ENCODE results near the gene ATP5F1E.

The ATP5F1E gene

GRCh38 chr20:59005523-59006166, 26.5 kb downstream of the ATP5F1E start:
- DNase-seq (ENCODE audit: low read depth): no peak

GRCh38 chr20:59004763-59005522, 27.2 kb downstream of the ATP5F1E start:
- DNase-seq (ENCODE audit: low read depth): no peak

GRCh38 chr20:59004493-59004762, 27.7 kb downstream of the ATP5F1E start:
- no peak for DNase-seq (ENCODE audit: low read depth)

GRCh38 chr20:59003836-59004492, 28.2 kb downstream of the ATP5F1E start:
- DNase-seq (ENCODE audit: low read depth): no peak

GRCh38 chr20:59002874-59003399, 29.2 kb downstream of the ATP5F1E start:
- DNase-seq (ENCODE audit: low read depth): no peak

GRCh38 chr20:59002388-59002787, 29.7 kb downstream of the ATP5F1E start:
- DNase-seq (ENCODE audit: low read depth): no peak

- no peak for DNase-seq (ENCODE audit: low read depth)
These were observed 30.5 kb downstream of the ATP5F1E start for GRCh38 chr20:59001449-59002171.

GRCh38 chr20:59001068-59001448, 31.1 kb downstream of the ATP5F1E start:
- no peak for DNase-seq (ENCODE audit: low read depth)

- DNase-seq (ENCODE audit: low read depth): no peak
These were observed 31.8 kb downstream of the ATP5F1E start for GRCh38 chr20:59000326-59000725.

- no peak for DNase-seq (ENCODE audit: low read depth)
These were observed 33.5 kb downstream of the ATP5F1E start for GRCh38 chr20:58998656-58999055.

GRCh38 chr20:58997141-58997770, 34.9 kb downstream of the ATP5F1E start:
- DNase-seq (ENCODE audit: low read depth): no peak

GRCh38 chr20:58996226-58996611, 35.9 kb downstream of the ATP5F1E start:
- DNase-seq (ENCODE audit: low read depth): no peak

- DNase-seq (ENCODE audit: low read depth): no peak
These were observed 36.5 kb downstream of the ATP5F1E start for GRCh38 chr20:58995461-58996225.

GRCh38 chr20:58994390-58995159, 37.6 kb downstream of the ATP5F1E start:
- no peak for DNase-seq (ENCODE audit: low read depth)

GRCh38 chr20:58993332-58994248, 38.5 kb downstream of the ATP5F1E start:
- DNase-seq (ENCODE audit: low read depth): no peak

GRCh38 chr20:58992911-58993310, 39.2 kb downstream of the ATP5F1E start:
- no peak for DNase-seq (ENCODE audit: low read depth)

- no peak for DNase-seq (ENCODE audit: low read depth)
These were observed 40.4 kb downstream of the ATP5F1E start for GRCh38 chr20:58991715-58992114.

GRCh38 chr20:58990651-58991445, 41.3 kb downstream of the ATP5F1E start:
- DNase-seq (ENCODE audit: low read depth): no peak

- no peak for DNase-seq (ENCODE audit: low read depth)
These were observed 42.9 kb downstream of the ATP5F1E start for GRCh38 chr20:58989196-58989595.
